PC-3 (cell line): ENCODE results near the gene SLC7A7. TPM values are rescaled to one million over a fixed set of nuclear protein-coding genes. Genes with fewer than 3 reads are reported as not detected.

Source experiments
- ATAC-seq: fragments of 200-7000 bp; cut with Tn5 transposase; 2 replicates; pipeline ENCODE4 v1.9.1; 2020; ENCODE audit warnings: mild to moderate bottlenecking, moderate library complexity
- BruUV-seq: library from RNA; stranded (reverse); fragments of 400-500 nt; replicated peaks from 2 replicates; lab custom pipeline; 2021; lab: Mats Ljungman, UMichigan
- CTCF ChIA-PET: fragments of 300-600 bp; sonication (Branson Sonifier 250); formaldehyde crosslinking; loops from one replicate; lab custom pipeline; 2022; ENCODE audit warnings: antibody characterized with exemption; lab: Charles Lee
- POLR2A ChIA-PET: fragments of 300-600 bp; sonication (Branson Sonifier 250); formaldehyde crosslinking; loops from one replicate; lab custom pipeline; 2022; ENCODE audit warnings: antibody characterized with exemption; ENCODE audit not compliant: unreplicated experiment; lab: Charles Lee
- DNase-seq: peaks from one replicate; pipeline ENCODE4 v3.0.0-alpha.2; 2015
- H2AFZ ChIP-seq: fragments of 300-600 bp; sonication (generic); 2 replicates; pipeline ENCODE4 v1.6.0; 2016; ENCODE audit warnings: antibody characterized with exemption, low read length
- H3F3A ChIP-seq: fragments of 300-600 bp; sonication (generic); one replicate; pipeline ENCODE4 v1.6.0; 2017; ENCODE audit warnings: antibody characterized with exemption, low read length, control low read depth, mild to moderate bottlenecking; ENCODE audit not compliant: unreplicated experiment
- H3K27ac ChIP-seq: fragments of 300-600 bp; sonication (generic); 2 replicates; pipeline ENCODE4 v1.5.1; 2016; ENCODE audit warnings: mild to moderate bottlenecking, low read length
- H3K27me3 ChIP-seq: fragments of 300-600 bp; sonication (generic); 2 replicates; pipeline ENCODE4 v1.6.1; 2016; ENCODE audit warnings: low read length, mixed read lengths
- H3K36me3 ChIP-seq: fragments of 300-600 bp; sonication (generic); 2 replicates; pipeline ENCODE4 v1.6.1; 2016; ENCODE audit warnings: low read depth, mixed run types, low read length, mixed read lengths
- H3K4me1 ChIP-seq: fragments of 300-600 bp; sonication (generic); 2 replicates; pipeline ENCODE4 v1.5.1; 2016; ENCODE audit warnings: low read length; ENCODE audit not compliant: insufficient read depth
- H3K4me2 ChIP-seq: fragments of 300-600 bp; sonication (generic); 2 replicates; pipeline ENCODE4 v1.6.0; 2016; ENCODE audit warnings: low read length
- H3K4me3 ChIP-seq: fragments of 300-600 bp; sonication (generic); 2 replicates; pipeline ENCODE4 v1.5.1; 2016; ENCODE audit warnings: mild to moderate bottlenecking, low read length, mixed read lengths
- H3K79me2 ChIP-seq: fragments of 300-600 bp; sonication (generic); 2 replicates; pipeline ENCODE4 v1.6.1; 2017; ENCODE audit warnings: low read length, mixed read lengths
- H3K9ac ChIP-seq: fragments of 300-600 bp; sonication (generic); 2 replicates; pipeline ENCODE4 v1.6.0; 2016; ENCODE audit warnings: mild to moderate bottlenecking, low read length
- H3K9me2 ChIP-seq: fragments of 300-600 bp; sonication (generic); replicated peaks from 2 replicates; pipeline ENCODE4 v1.6.1; 2016; ENCODE audit warnings: mixed run types, low read length, mixed read lengths
- H3K9me3 ChIP-seq: fragments of 300-600 bp; sonication (generic); 2 replicates; pipeline ENCODE4 v1.6.1; 2016; ENCODE audit warnings: low read length, mixed read lengths
- H4K20me1 ChIP-seq: fragments of 300-600 bp; sonication (generic); 2 replicates; pipeline ENCODE4 v1.6.1; 2016; ENCODE audit warnings: low read length, mixed read lengths
- EZH2 ChIP-seq: fragments of 300-600 bp; sonication (generic); IDR thresholded peaks from one replicate; pipeline ENCODE4 v1.6.1; 2017; ENCODE audit warnings: antibody characterized with exemption, mild to moderate bottlenecking, low read length; ENCODE audit not compliant: unreplicated experiment
- intact Hi-C: fragments of 100-400 bp; cut with micrococcal nuclease; formaldehyde crosslinking; loops from 2 replicates; pipeline ENCODE4 v1.9.0; 2023
- total RNA-seq: library from RNA; depleted of rRNA; stranded (reverse); fragments of >200 nt; gene quantifications from 2 replicates; pipeline ENCODE4 v1.2.3, GENCODE V29; 2014
- TF ChIP-seq, protein P1 (sequence below): fragments of 300-600 bp; sonication (generic); conservative IDR thresholded peaks from 2 replicates; pipeline ENCODE4 v1.5.1; 2017; ENCODE audit warnings: antibody characterized with exemption, low read depth, mild to moderate bottlenecking, low read length

Gene SLC7A7
- total RNA-seq, 1 experiment from 2014 or later = not detected

DNA sequence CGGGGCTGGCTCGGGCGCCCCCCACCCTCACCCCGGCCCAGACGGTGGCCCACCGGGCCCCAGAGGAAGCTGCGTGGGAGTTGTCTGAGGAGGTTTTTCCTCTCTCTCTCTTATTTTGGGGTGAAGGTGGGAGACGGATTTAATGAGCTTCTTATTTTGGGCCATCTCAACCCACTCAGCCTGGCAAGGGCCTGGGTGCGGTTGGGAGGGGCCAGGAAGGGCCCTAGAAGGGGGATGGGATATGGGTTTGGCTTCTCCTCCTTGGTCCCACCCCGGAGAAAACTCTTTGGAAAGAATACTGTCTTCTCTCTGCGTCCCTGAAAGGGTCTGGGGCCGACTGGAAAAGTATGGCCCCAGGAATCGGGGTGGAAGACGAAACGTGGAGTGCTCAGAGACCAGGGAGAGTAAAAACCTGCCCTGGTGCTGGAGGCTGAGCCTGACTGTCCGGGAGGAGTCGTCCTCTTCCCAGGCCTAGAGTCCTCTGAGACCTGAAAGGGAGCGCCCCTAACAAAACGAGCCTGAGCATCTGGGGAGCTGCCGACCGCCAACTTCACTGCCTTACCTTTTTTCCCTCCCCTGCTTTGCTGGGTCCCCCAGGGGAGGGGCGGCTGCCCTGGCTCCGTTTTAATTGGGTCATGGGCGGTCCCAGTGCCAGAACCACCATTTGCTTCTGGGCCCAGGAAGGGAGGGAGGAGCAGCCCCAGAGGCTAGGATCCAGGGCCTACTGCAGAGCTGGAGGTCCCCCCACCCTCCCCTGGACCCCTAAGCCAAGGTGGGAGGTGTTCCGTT, 22.7 kb upstream of the SLC7A7 start:
- H3K27ac ChIP-seq = peak overlapping the region; percentile 47
- no peaks in the 10 kb centered on the region for H3K9me3 ChIP-seq
- H3F3A ChIP-seq = peaks cover 6% of the 10 kb centered on the region
- peaks cover 23% of the 10 kb centered on the region; the same call in 1 of the 2 replicates for H3K36me3 ChIP-seq
- BruUV-seq = TSS peak; percentile 67
- H3K4me3 ChIP-seq = peak overlapping the region; percentile 93
- peak; percentile 37 for ATAC-seq
- intact Hi-C loops = loop anchor here (1.0 kb wide), 1 partner anchor 13 kb away; no protein-coding TSS in a partner anchor
- H3K9me2 ChIP-seq = no peaks in the 10 kb centered on the region
- TF ChIP-seq, protein P1, sequence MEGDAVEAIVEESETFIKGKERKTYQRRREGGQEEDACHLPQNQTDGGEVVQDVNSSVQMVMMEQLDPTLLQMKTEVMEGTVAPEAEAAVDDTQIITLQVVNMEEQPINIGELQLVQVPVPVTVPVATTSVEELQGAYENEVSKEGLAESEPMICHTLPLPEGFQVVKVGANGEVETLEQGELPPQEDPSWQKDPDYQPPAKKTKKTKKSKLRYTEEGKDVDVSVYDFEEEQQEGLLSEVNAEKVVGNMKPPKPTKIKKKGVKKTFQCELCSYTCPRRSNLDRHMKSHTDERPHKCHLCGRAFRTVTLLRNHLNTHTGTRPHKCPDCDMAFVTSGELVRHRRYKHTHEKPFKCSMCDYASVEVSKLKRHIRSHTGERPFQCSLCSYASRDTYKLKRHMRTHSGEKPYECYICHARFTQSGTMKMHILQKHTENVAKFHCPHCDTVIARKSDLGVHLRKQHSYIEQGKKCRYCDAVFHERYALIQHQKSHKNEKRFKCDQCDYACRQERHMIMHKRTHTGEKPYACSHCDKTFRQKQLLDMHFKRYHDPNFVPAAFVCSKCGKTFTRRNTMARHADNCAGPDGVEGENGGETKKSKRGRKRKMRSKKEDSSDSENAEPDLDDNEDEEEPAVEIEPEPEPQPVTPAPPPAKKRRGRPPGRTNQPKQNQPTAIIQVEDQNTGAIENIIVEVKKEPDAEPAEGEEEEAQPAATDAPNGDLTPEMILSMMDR = no peak
- H3K27me3 ChIP-seq = no peaks in the 10 kb centered on the region
- H3K79me2 ChIP-seq = peaks cover 43% of the 10 kb centered on the region
- H3K9ac ChIP-seq = peak overlapping the region; percentile 94
- ChIA-PET POLR2A (interaction anchor here (0.5 to 2.1 kb wide), 3 partner anchors 13 to 248 kb away, joined by 3 to 14 read pairs (median 7); partner anchors contain the start of gene DAD1), CTCF (interaction anchor here (0.9 to 2.5 kb wide), 2 partner anchors 13 to 248 kb away, joined by 3 to 11 read pairs; no protein-coding TSS in a partner anchor)
- peaks cover 22% of the 10 kb centered on the region; the same call in 1 of the 2 replicates for H3K4me1 ChIP-seq
- DNase-seq = peak; percentile 51
- H3K4me2 ChIP-seq = peak overlapping the region; percentile 90
- H2AFZ ChIP-seq = peak overlapping the region; percentile 66
- no peaks in the 10 kb centered on the region for H4K20me1 ChIP-seq

DNA sequence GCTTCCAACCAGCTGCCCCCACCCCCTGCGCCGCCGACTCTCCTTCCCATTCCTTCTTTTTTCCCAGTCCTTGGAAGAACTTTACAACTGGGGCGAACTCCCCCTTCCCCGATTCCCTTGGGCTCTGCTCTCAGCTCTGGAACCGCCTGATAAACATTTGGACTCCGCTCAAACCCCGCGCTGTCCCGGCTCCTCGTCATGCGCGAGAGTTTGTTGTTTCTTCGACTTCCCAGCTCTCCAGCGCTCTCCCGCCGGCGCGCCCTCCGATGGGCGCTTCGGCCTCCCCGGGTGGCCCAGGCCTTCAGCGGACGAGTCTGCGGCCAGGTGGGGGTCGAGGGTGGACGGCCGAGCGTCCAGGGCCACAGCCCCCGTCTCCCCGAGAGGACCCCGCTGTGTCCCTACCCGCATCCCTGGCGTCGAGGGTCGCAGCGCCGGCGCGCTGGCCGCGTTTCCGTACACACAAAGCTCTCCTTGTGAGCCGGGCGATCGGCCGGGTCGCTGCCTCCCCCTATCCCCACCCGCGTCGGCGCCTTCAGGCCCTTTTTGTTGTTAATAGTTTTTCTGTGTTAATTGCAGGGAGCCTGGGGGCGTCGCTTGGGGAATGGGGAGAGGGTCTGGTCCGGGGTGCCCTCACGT, 22.0 kb upstream of the SLC7A7 start:
- H3F3A ChIP-seq = peaks cover 6% of the 10 kb centered on the region
- H3K4me3 ChIP-seq = peak overlapping the region; percentile 93
- no TSS peak for BruUV-seq
- H3K9me3 ChIP-seq = no peaks in the 10 kb centered on the region
- H3K9me2 ChIP-seq = no peaks in the 10 kb centered on the region
- H3K79me2 ChIP-seq = peaks cover 43% of the 10 kb centered on the region
- POLR2A ChIA-PET = interaction anchor here (0.6 to 2.1 kb wide), 4 partner anchors 14 to 248 kb away, joined by 3 to 14 read pairs (median 4); partner anchors contain the start of gene DAD1
- CTCF ChIA-PET = interaction anchor here (0.6 to 2.5 kb wide), 4 partner anchors 14 to 276 kb away, joined by 3 to 11 read pairs (median 5); no protein-coding TSS in a partner anchor
- H4K20me1 ChIP-seq = no peaks in the 10 kb centered on the region
- TF ChIP-seq EZH2 = no peak
- TF ChIP-seq, protein P1 = peak; percentile 31
- intact Hi-C loops = loop anchor here (1.0 kb wide), 1 partner anchor 14 kb away; no protein-coding TSS in a partner anchor
- H3K27me3 ChIP-seq = no peaks in the 10 kb centered on the region
- H3K36me3 ChIP-seq = peaks cover 16% of the 10 kb centered on the region; the same call in 1 of the 2 replicates
- H2AFZ ChIP-seq = peak overlapping the region; percentile 66
- H3K27ac ChIP-seq = peak overlapping the region; percentile 47
- H3K4me1 ChIP-seq = peaks cover 22% of the 10 kb centered on the region; the same call in 1 of the 2 replicates
- peak; percentile 63 for DNase-seq
- peak overlapping the region; percentile 94 for H3K9ac ChIP-seq
- ATAC-seq = peak; percentile 65
- peak overlapping the region; percentile 90 for H3K4me2 ChIP-seq
